ENCODE data around the gene CPTP. TPM values are rescaled to one million over a fixed set of nuclear protein-coding genes. Genes with fewer than 3 reads are reported as not detected.
"Not testable (repeated sequence)": the region's sequence is repeated elsewhere in the genome, so short reads cannot be mapped to it uniquely, and the experiment has no call there.

CPTP gene
- total RNA-seq, 1 experiment from 2014 or later = 12.0 TPM

GRCh38 chr1:1306661-1307260, 17.8 kb upstream of the CPTP start:
- no peak for DNase-seq (ENCODE audit: low spot score)

GRCh38 chr1:1307261-1307922, 17.2 kb upstream of the CPTP start:
- no peak for DNase-seq (ENCODE audit: low spot score)

- DNase-seq (ENCODE audit: low spot score) = peak; percentile 90
Observed at GRCh38 chr1:1307923-1308755, 16.5 kb upstream of the CPTP start, which contains the start of the genes ACAP3 and PUSL1. ACAP3 (minus strand) TSS chr1:1307930; CDS start chr1:1307815, 115 bp downstream. PUSL1 (plus strand) TSS chr1:1308597; CDS start chr1:1308644, 47 bp downstream.

- no peak for DNase-seq (ENCODE audit: low spot score)
Observed at GRCh38 chr1:1308756-1309250, 15.8 kb upstream of the CPTP start.

DNA sequence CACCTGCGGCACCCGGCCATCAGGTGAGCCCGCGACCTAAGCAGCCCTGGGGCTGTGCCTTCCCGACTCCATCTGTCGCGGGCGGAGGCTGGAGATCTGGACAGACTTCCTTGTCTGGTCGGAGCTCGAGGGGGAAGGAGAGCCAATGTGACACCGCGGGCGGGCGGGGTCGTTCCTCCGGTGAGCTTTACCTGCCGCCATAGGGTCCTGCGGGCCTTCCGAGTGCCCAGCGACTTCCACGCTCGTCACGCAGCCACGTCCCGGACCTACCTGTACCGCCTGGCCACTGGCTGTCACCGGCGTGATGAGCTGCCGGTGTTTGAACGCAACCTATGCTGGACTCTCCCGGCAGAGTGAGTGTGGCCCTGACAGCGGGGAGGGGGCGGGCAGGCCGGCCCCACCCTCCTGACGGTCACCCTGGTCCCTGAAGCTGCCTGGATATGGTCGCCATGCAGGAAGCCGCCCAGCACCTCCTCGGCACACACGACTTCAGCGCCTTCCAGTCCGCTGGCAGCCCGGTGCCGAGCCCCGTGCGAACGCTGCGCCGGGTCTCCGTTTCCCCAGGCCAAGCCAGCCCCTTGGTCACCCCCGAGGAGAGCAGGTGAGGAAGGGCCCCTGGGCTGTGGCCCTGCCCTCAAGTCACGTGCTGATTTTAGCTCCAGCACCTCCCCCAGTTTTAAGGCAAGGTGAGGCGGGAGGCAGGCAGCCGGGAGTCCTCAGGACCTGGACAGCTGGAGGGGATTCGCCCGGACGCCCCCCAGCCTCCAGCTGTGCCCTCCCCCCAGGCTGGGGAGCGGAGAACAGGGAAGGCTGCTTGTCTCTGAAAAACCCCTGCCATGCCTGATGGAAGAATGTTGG, 15.1 kb upstream of the CPTP start:
- no peak for DNase-seq (ENCODE audit: low spot score)

GRCh38 chr1:1310109-1310385, 14.6 kb upstream of the CPTP start:
- no peak for DNase-seq (ENCODE audit: low spot score)

DNA sequence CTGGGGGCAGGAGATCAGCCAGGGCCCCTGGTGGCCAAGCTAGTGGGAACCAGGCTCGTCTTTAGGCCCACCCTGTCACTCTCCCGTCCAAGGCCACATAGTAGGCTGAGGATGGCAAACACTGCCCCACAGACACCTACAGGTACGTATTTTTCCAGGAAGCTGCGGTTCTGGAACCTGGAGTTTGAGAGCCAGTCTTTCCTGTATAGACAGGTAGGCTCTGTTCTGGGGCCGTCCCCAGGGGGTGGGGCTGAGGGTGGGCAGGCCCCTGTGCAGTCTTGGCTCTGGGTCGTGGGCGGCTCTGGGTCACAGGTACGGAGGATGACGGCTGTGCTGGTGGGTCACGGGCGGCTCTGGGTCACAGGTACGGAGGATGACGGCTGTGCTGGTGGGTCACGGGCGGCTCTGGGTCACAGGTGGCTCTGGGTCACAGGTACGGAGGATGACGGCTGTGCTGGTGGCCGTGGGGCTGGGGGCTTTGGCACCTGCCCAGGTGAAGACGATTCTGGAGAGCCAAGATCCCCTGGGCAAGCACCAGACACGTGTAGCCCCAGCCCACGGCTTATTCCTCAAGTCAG, 14.0 kb upstream of the CPTP start:
- no peak for DNase-seq (ENCODE audit: low spot score)

- DNase-seq (ENCODE audit: low spot score) = no peak
Observed at GRCh38 chr1:1311107-1312104, 13.2 kb upstream of the CPTP start.

GRCh38 chr1:1312450-1313314, 11.9 kb upstream of the CPTP start:
- no peak for DNase-seq (ENCODE audit: low spot score)

DNA sequence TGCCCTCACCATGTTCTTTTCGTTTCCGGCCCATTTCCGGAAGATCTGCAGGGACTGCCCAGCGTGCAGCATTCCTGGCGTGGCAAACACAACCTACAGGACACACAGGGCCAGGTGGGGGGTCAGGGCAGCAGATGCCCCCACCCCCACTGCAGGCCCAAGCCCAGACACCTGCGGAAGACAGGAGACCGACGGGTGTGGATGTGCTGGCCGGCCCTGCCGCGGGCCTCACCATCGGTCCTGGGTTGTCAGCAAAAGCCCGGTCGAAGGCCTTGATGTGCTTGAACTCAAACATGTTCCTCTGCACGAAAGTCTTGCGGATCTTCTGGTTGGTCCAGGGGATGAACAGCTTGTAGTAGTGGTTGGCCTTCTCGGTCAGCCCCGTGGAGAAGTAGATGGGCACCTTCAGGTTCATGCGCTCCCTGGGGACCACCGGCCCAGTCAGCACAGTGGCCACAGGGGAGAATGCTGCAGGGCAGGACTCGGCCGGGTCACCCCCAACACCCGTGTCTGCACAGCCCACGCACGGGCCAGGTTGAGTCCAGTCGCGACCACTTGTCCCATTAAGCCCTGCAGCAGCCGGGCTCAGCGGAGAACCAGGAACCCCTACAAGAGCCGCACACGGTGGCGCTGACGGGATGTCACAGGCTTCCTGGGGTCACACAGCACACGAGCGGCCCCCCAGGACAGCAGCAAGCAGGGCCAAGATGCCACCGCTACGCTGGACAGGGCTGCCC, 10.9 kb upstream of the CPTP start:
- DNase-seq (ENCODE audit: low spot score) = no peak

GRCh38 chr1:1314237-1314586, 10.4 kb upstream of the CPTP start:
- DNase-seq (ENCODE audit: low spot score) = no peak

DNA sequence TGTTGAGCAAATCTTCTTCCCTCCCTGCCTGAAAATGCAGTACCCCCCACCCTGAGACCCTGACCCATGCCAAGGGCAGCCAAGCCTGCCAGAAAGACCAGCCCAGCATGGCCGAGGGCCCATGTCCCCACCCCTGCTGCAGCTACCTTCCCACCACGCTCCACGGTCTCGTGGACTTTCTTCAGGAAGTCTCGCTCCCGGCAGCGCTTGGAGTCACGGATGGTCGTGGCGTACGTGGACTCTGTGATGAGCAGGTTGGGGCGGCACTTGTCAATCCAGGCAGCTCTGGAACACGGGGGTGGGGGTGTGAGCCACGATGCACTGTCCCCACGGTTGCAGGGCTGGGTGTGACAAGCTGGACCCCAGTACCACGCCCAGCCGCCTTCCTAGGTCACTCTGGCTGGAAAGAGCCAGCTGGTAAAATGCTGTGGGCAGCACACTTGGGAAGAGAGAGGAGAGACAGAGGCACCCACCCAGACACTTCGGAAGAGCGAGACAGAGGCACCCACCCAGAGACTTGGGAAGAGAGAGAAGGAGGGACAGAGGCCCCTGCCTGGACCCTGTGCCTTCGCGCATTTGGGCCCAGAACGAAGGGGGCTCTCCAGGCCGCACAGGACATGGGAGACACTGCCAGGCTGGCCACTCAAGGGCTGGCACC, 9.8 kb upstream of the CPTP start:
- DNase-seq (ENCODE audit: low spot score) = no peak

- no peak for DNase-seq (ENCODE audit: low spot score)
Observed at GRCh38 chr1:1315435-1315954, 9.1 kb upstream of the CPTP start.

DNA sequence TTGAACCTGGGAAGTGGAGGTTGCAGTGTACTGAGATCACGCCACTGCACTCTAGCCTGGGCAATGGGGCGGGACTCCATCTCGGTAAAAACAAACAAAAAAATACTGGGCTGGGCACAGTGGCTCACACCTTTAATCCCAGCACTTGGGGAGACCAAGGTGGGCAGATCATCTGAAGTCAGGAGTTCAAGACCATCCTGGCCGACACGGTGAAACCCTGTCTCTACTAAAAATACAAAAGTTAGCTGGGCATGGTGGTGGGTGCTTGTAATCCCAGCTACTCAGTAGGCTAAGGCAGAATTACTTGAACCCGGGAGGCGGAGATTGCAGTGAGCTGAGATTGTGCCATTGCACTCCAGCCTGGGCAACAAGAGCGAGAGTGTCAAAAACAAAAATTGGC, 8.4 kb upstream of the CPTP start:
- DNase-seq (ENCODE audit: low spot score) = not testable (repeated sequence)

DNA sequence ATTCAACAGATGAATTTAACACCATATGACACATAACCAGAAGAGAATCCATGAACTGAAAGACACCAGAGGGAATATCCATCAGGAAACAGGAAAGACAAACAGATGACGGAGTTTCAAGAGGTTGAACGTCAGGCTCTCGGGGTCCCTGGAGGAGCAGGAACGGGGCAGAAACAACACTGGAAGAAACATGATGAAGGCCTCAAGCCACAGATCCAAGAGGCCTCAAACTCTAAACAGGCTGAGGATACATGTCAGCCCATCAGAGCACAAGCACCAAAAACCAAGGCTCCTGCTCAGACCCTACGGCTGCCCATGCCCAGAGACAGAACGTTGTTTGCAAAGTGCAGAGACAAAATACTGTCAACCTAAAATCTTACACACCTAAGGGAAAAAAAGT, 7.2 kb upstream of the CPTP start:
- no peak for DNase-seq (ENCODE audit: low spot score)

- DNase-seq (ENCODE audit: low spot score) = peak; percentile 91
Observed at GRCh38 chr1:1318131-1318652, 6.4 kb upstream of the CPTP start.

All from H4 (cell line).